Urinary bladder (tissue), 4 donors: ENCODE measurements around the gene TAS2R5. TPM values are rescaled to one million over a fixed set of nuclear protein-coding genes. Genes with fewer than 3 reads are reported as not detected.
"Not testable (repeated sequence)": the region's sequence is repeated elsewhere in the genome, so short reads cannot be mapped to it uniquely, and the experiment has no call there.

ENCODE experiments used
- DNase-seq: peaks from one replicate; pipeline ENCODE4 v3.0.0-alpha.2; 2015; ENCODE audit errors: extremely low spot score
- H3K27ac ChIP-seq: one replicate; pipeline ENCODE4 v1.5.1; 2013; ENCODE audit warnings: low read depth, mild to moderate bottlenecking, moderate library complexity
- H3K36me3 ChIP-seq: one replicate; pipeline ENCODE4 v1.6.1; 2013; ENCODE audit warnings: mild to moderate bottlenecking, moderate library complexity; ENCODE audit not compliant: insufficient read depth
- H3K4me1 ChIP-seq: one replicate; pipeline ENCODE4 v1.6.1; 2013; ENCODE audit warnings: mild to moderate bottlenecking, moderate library complexity; ENCODE audit not compliant: insufficient read depth
- H3K4me3 ChIP-seq: one replicate; pipeline ENCODE4 v1.5.1; 2013; ENCODE audit warnings: low read depth, low read length
- WGBS: extraction: QIAGEN DNeasy Blood & Tissue Kit; methylation state at CpG from one replicate; pipeline ENCODE4 v1.1.7; 2013; 5-methylcytosine and 5-hydroxymethylcytosine counted together
- polyA plus RNA-seq: library from polyadenylated mRNA; stranded (reverse); fragments of 200-250 nt; gene quantifications from one replicate; pipeline ENCODE4 v1.2.3, GENCODE V29; 2013
- total RNA-seq: library from RNA; depleted of rRNA; stranded (reverse); fragments of >200 nt; gene quantifications from one replicate; pipeline ENCODE4 v1.2.3, GENCODE V29; 2014
- donor health status: healthy with polysubstance abuse.
- donor health status: healthy.

Gene TAS2R5
- total RNA-seq (6.5 TPM), polyA plus RNA-seq (0.87 TPM)

- H3K27ac ChIP-seq, result no peak within 1 kb of the TSS
- no peak for DNase-seq
- 96% methylated on average over 5 of the region's 5 CpGs for WGBS
- no peak within 1 kb of the TSS for H3K4me3 ChIP-seq
- H3K36me3 ChIP-seq, result peaks cover 2% of the 10 kb centered on the region
- H3K4me1 ChIP-seq, result no peaks in the 10 kb centered on the region
These were observed at the start of gene TAS2R5 for GRCh38 chr7:141789917-141790316. Gene TAS2R5 (plus strand): TSS chr7:141790217. CDS start chr7:141790362, 145 bp downstream.

GRCh38 chr7:141742229-141742628 lies 47.8 kb upstream of the TAS2R5 start:
- 44% methylated on average over 1 of the region's 1 CpG for WGBS
- no peak for DNase-seq
- H3K36me3 ChIP-seq, result peaks cover 7% of the 10 kb centered on the region

GRCh38 chr7:141744131-141744530 lies 45.9 kb upstream of the TAS2R5 start:
- H3K36me3 ChIP-seq, result peaks cover 8% of the 10 kb centered on the region
- DNase-seq, result no peak
- no peaks in the 10 kb centered on the region for H3K4me1 ChIP-seq
- no peak overlapping the region for H3K4me3 ChIP-seq
- H3K27ac ChIP-seq, result no peak overlapping the region
- WGBS, result 95% methylated on average over 2 of the region's 2 CpGs

More at GRCh38 chr7:141742229-141742628, 47.8 kb upstream of the TAS2R5 start:
- H3K27ac ChIP-seq, result no peak overlapping the region
- no peak overlapping the region for H3K4me3 ChIP-seq
- no peaks in the 10 kb centered on the region for H3K4me1 ChIP-seq

GRCh38 chr7:141748396-141748795 lies 41.6 kb upstream of the TAS2R5 start:
- Histone ChIP-seq H3K36me3 (peaks cover 15% of the 10 kb centered on the region), H3K27ac (no peak overlapping the region), H3K4me3 (no peak overlapping the region), H3K4me1 (no peaks in the 10 kb centered on the region)
- no peak for DNase-seq
- 96% methylated on average over 2 of the region's 2 CpGs for WGBS

GRCh38 chr7:141751904-141752303 lies 38.1 kb upstream of the TAS2R5 start:
- 98% methylated on average over 10 of the region's 10 CpGs for WGBS

GRCh38 chr7:141752634-141753033 lies 37.4 kb upstream of the TAS2R5 start:
- WGBS, result 97% methylated on average over 13 of the region's 13 CpGs
- Histone ChIP-seq H3K36me3 (peaks cover 12% of the 10 kb centered on the region), H3K27ac (no peak overlapping the region), H3K4me3 (no peak overlapping the region), H3K4me1 (no peaks in the 10 kb centered on the region)
- no peak for DNase-seq

More at GRCh38 chr7:141751904-141752303, 38.1 kb upstream of the TAS2R5 start:
- H3K27ac ChIP-seq, H3K4me3 ChIP-seq, DNase-seq, H3K4me1 ChIP-seq: not testable (repeated sequence)
- peaks cover 13% of the 10 kb centered on the region for H3K36me3 ChIP-seq

- WGBS, result 96% methylated on average over 6 of the region's 6 CpGs
- peaks cover 10% of the 10 kb centered on the region for H3K36me3 ChIP-seq
- no peaks in the 10 kb centered on the region for H3K4me1 ChIP-seq
- DNase-seq, result no peak
- no peak overlapping the region for H3K4me3 ChIP-seq
- H3K27ac ChIP-seq, result no peak overlapping the region
These were observed 35.1 kb upstream of the TAS2R5 start for GRCh38 chr7:141754939-141755338.

- 80% methylated on average over 3 of the region's 3 CpGs for WGBS
- Histone ChIP-seq H3K36me3 (peaks cover 5% of the 10 kb centered on the region), H3K27ac (no peak within 1 kb of the TSS), H3K4me1 (no peaks in the 10 kb centered on the region), H3K4me3 (no peak within 1 kb of the TSS)
- DNase-seq, result no peak
These were observed 26.2 kb upstream of the TAS2R5 start, which contains the start of gene TAS2R3 for GRCh38 chr7:141763797-141764196. Gene TAS2R3 (plus strand): TSS chr7:141764097. CDS start chr7:141764159, 62 bp downstream.

GRCh38 chr7:141770083-141770583 lies 19.9 kb upstream of the TAS2R5 start:
- DNase-seq, H3K4me3 ChIP-seq, H3K4me1 ChIP-seq, H3K36me3 ChIP-seq, H3K27ac ChIP-seq: not testable (repeated sequence)
- WGBS, result 99% methylated on average over 3 of the region's 3 CpGs

- Histone ChIP-seq H3K36me3 (peaks cover 2% of the 10 kb centered on the region), H3K4me3 (no peak within 1 kb of the TSS), H3K27ac (no peak within 1 kb of the TSS), H3K4me1 (no peaks in the 10 kb centered on the region)
- 95% methylated on average over 1 of the region's 1 CpG for WGBS
- DNase-seq, result no peak
These were observed 13.6 kb upstream of the TAS2R5 start, which contains the start of gene TAS2R4 for GRCh38 chr7:141776374-141776773. Gene TAS2R4 (plus strand): TSS chr7:141776674. CDS start chr7:141778489, 1,815 bp downstream.

- Histone ChIP-seq H3K36me3 (peaks cover 4% of the 10 kb centered on the region), H3K4me1 (no peaks in the 10 kb centered on the region), H3K4me3 (no peak overlapping the region), H3K27ac (no peak overlapping the region)
- WGBS, result 79% methylated on average over 13 of the region's 13 CpGs
- no peak for DNase-seq
These were observed 4.1 kb upstream of the TAS2R5 start for GRCh38 chr7:141785706-141786552.

- Histone ChIP-seq H3K4me3 (no peak overlapping the region), H3K4me1 (no peaks in the 10 kb centered on the region), H3K27ac (no peak overlapping the region), H3K36me3 (peaks cover 2% of the 10 kb centered on the region)
- DNase-seq, result no peak
- WGBS, result 67% methylated on average over 2 of the region's 2 CpGs
These were observed 1.7 kb upstream of the TAS2R5 start for GRCh38 chr7:141788296-141788695.

GRCh38 chr7:141792526-141792925 lies 2.5 kb downstream of the TAS2R5 start:
- no peaks in the 10 kb centered on the region for H3K4me1 ChIP-seq
- WGBS, result 88% methylated on average over 2 of the region's 2 CpGs
- no peak overlapping the region for H3K27ac ChIP-seq
- H3K36me3 ChIP-seq, result peaks cover 2% of the 10 kb centered on the region
- H3K4me3 ChIP-seq, result no peak overlapping the region
- DNase-seq, result no peak

GRCh38 chr7:141820067-141820466 lies 30.1 kb downstream of the TAS2R5 start:
- WGBS, result 95% methylated on average over 1 of the region's 1 CpG
- Histone ChIP-seq H3K4me3 (no peak overlapping the region), H3K36me3 (no peaks in the 10 kb centered on the region), H3K4me1 (no peaks in the 10 kb centered on the region), H3K27ac (no peak overlapping the region)
- no peak for DNase-seq
